Measurements from ENCODE around the gene CCL3.
"Not testable (repeated sequence)": the region's sequence is repeated elsewhere in the genome, so short reads cannot be mapped to it uniquely, and the experiment has no call there.

Gene CCL3

GRCh38 chr17:36114971-36115648, 25.2 kb upstream of the CCL3 start:
- DNase-seq, result not testable (repeated sequence)

GRCh38 chr17:36113131-36113530, 23.2 kb upstream of the CCL3 start:
- DNase-seq, result not testable (repeated sequence)

- no peak for DNase-seq
Measured at GRCh38 chr17:36112572-36112971, 22.6 kb upstream of the CCL3 start.

- no peak for DNase-seq
Measured at GRCh38 chr17:36111068-36111490, 21.1 kb upstream of the CCL3 start.

- DNase-seq, result not testable (repeated sequence)
Measured at GRCh38 chr17:36108265-36108664, 18.3 kb upstream of the CCL3 start.

GRCh38 chr17:36107660-36108059, 17.7 kb upstream of the CCL3 start:
- no peak for DNase-seq

GRCh38 chr17:36106493-36106835, 16.5 kb upstream of the CCL3 start:
- no peak for DNase-seq

GRCh38 chr17:36105781-36106492, 16.0 kb upstream of the CCL3 start:
- DNase-seq, result no peak

GRCh38 chr17:36104701-36105181, 14.8 kb upstream of the CCL3 start:
- DNase-seq, result no peak

- not testable (repeated sequence) for DNase-seq
Measured at GRCh38 chr17:36104246-36104645, 14.3 kb upstream of the CCL3 start.

- DNase-seq, result not testable (repeated sequence)
Measured at GRCh38 chr17:36103401-36103975, 13.5 kb upstream of the CCL3 start, which contains the start of gene CCL4. TSS of gene CCL4 (plus strand) at chr17:36103827. CDS start at chr17:36103906, 79 bp downstream.

- not testable (repeated sequence) for DNase-seq
Measured at GRCh38 chr17:36099004-36099403, 9.1 kb upstream of the CCL3 start.

- no peak for DNase-seq
Measured at GRCh38 chr17:36095992-36096391, 6.0 kb upstream of the CCL3 start.

GRCh38 chr17:36094746-36095145, 4.8 kb upstream of the CCL3 start:
- DNase-seq, result no peak

GRCh38 chr17:36094232-36094631, 4.3 kb upstream of the CCL3 start:
- DNase-seq, result no peak

GRCh38 chr17:36092715-36093114, 2.8 kb upstream of the CCL3 start:
- DNase-seq, result not testable (repeated sequence)

- DNase-seq, result no peak
Measured at GRCh38 chr17:36092230-36092629, 2.3 kb upstream of the CCL3 start.

GRCh38 chr17:36089339-36089865, 541 bp downstream of the CCL3 start:
- DNase-seq, result no peak

GRCh38 chr17:36088670-36089338, 1.1 kb downstream of the CCL3 start:
- no peak for DNase-seq

- DNase-seq, result not testable (repeated sequence)
Measured at GRCh38 chr17:36087897-36088572, 1.9 kb downstream of the CCL3 start.

GRCh38 chr17:36087471-36087870, 2.5 kb downstream of the CCL3 start:
- not testable (repeated sequence) for DNase-seq

GRCh38 chr17:36086791-36087190, 3.2 kb downstream of the CCL3 start:
- no peak for DNase-seq
